Measurements from ENCODE around the gene IL3RA.

The IL3RA gene

DNA sequence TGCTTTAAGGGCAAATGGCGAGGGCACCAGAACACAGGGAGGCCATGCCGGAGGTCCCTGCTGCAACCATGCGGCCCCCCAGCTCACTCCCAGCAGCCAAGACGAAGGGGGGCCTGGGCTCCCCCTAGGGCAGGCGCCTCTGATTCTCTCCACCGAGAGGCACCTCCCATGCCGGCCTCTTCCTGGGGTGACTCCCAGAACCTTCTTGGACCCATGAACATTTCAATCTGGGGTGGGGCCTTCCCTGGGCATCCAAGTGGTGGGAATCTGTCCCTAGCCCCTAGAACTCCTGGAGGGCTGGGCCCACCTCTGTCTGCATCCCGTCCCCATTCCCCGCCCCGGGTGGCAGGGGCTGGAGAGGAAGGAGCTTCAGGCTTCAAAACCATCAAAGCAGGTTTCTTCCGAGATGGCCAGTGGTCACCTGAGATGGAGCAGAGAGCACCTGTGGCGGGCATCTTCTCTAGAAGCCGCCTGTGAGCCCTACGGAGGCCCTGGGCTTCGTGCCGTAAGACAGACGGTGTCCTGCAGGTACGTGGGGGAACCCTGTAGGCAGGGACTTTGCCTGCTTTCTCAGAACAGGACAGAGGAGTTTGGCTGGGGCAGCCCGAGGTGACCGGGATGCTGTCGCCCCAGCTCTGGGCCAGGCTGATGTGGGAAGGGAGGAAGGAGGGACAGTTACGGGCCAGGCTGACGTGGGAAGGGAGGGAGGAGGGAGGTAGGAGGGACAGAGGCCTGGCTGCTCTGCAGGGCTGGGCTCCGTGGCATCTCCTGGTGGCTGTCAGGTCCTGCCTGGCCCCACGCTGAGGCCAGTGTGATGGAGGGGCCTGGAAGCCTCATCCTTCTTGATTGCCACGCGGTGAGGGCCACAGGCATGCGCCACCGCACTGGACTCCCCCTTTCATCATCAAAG is 62.1 kb downstream of the IL3RA start:
- Histone ChIP-seq H2BK120ac (ENCODE audit: low read depth, low read length) (no peak overlapping the region), H3K4me2 (ENCODE audit: insufficient read depth, low read length, poor library complexity, severe bottlenecking) (no peak overlapping the region), H3K23ac (ENCODE audit: low read depth, low read length, poor library complexity) (no peak overlapping the region), H2BK15ac (ENCODE audit: low read length) (no peak overlapping the region), H3K9me3 (replicated peaks in 1 of 2; ENCODE audit: control insufficient read depth in 2 of 2, insufficient read depth in 1 of 2, low read depth in 1 of 2, low read length in 2 of 2) (peaks cover 0 to 3% of the 10 kb centered on the region in 2 donors), H2AK5ac (ENCODE audit: low read depth, low read length) (no peak overlapping the region), H2BK12ac (ENCODE audit: low read length) (no peak overlapping the region), H3K27ac (replicated peaks; ENCODE audit: low read length) (peak overlapping the region; percentile 22), H3K4me3 (ENCODE audit: low read length in 2 of 2) (peak overlapping the region in 1 of 2 donors; percentile 19), H3K36me3 (replicated peaks in 1 of 2; ENCODE audit: control insufficient read depth in 2 of 2, insufficient read depth in 2 of 2, low read length in 2 of 2) (peaks cover 27 to 61% of the 10 kb centered on the region in 2 donors), H3K4me1 (ENCODE audit: control insufficient read depth in 2 of 2, insufficient read depth in 1 of 2, low read depth in 1 of 2, low read length in 2 of 2) (peaks cover 0 to 2% of the 10 kb centered on the region in 2 donors), H3K14ac (ENCODE audit: low read length) (no peak overlapping the region), H3K4ac (ENCODE audit: low read length) (no peak overlapping the region), H3K18ac (ENCODE audit: low read length) (no peak overlapping the region), H4K91ac (ENCODE audit: low read depth, low read length, poor library complexity) (no peak overlapping the region), H3K79me1 (ENCODE audit: low read depth, low read length) (peaks cover 20% of the 10 kb centered on the region), H2BK5ac (ENCODE audit: low read length) (peak overlapping the region; percentile 66), H4K8ac (ENCODE audit: low read depth, low read length) (no peak overlapping the region), H2AFZ (ENCODE audit: low read length) (no peak overlapping the region), H3K9ac (ENCODE audit: low read depth, low read length, poor library complexity) (no peak overlapping the region), H3K27me3 (ENCODE audit: control insufficient read depth in 3 of 3, insufficient read depth in 3 of 3, low read depth in 1 of 3, low read length in 3 of 3) (no peaks in the 10 kb centered on the region)
- WGBS, 2 donors (ENCODE audit: extremely low coverage in 2 of 2, insufficient read length in 2 of 2, insufficient replicate concordance in 1 of 2): no CpG with 5 or more reads among the region's 29 CpGs
- no peak for DNase-seq (ENCODE audit: low spot score)

- Histone ChIP-seq H3K14ac (ENCODE audit: low read length) (no peak overlapping the region), H3K9ac (ENCODE audit: low read depth, low read length, poor library complexity) (no peak overlapping the region), H3K9me3 (replicated peaks in 1 of 2; ENCODE audit: control insufficient read depth in 2 of 2, insufficient read depth in 1 of 2, low read depth in 1 of 2, low read length in 2 of 2) (peaks cover 4 to 5% of the 10 kb centered on the region in 2 donors), H2AFZ (ENCODE audit: low read length) (no peak overlapping the region), H3K4me3 (ENCODE audit: low read length in 2 of 2) (no peak overlapping the region), H2AK5ac (ENCODE audit: low read depth, low read length) (no peak overlapping the region), H2BK12ac (ENCODE audit: low read length) (no peak overlapping the region), H3K4me1 (ENCODE audit: control insufficient read depth in 2 of 2, insufficient read depth in 1 of 2, low read depth in 1 of 2, low read length in 2 of 2) (no peaks in the 10 kb centered on the region), H3K27ac (replicated peaks; ENCODE audit: low read length) (no peak overlapping the region), H3K4ac (ENCODE audit: low read length) (no peak overlapping the region), H3K4me2 (ENCODE audit: insufficient read depth, low read length, poor library complexity, severe bottlenecking) (no peak overlapping the region), H4K8ac (ENCODE audit: low read depth, low read length) (no peak overlapping the region), H3K18ac (ENCODE audit: low read length) (no peak overlapping the region), H3K36me3 (replicated peaks in 1 of 2; ENCODE audit: control insufficient read depth in 2 of 2, insufficient read depth in 2 of 2, low read length in 2 of 2) (peaks cover 39 to 74% of the 10 kb centered on the region in 2 donors), H3K79me1 (ENCODE audit: low read depth, low read length) (peaks cover 18% of the 10 kb centered on the region), H3K27me3 (ENCODE audit: control insufficient read depth in 3 of 3, insufficient read depth in 3 of 3, low read depth in 1 of 3, low read length in 3 of 3) (no peaks in the 10 kb centered on the region), H3K23ac (ENCODE audit: low read depth, low read length, poor library complexity) (no peak overlapping the region), H2BK120ac (ENCODE audit: low read depth, low read length) (no peak overlapping the region), H2BK15ac (ENCODE audit: low read length) (no peak overlapping the region), H2BK5ac (ENCODE audit: low read length) (no peak overlapping the region), H4K91ac (ENCODE audit: low read depth, low read length, poor library complexity) (no peak overlapping the region)
- no CpG with 5 or more reads among the region's 12 CpGs for WGBS, 2 donors (ENCODE audit: extremely low coverage in 2 of 2, insufficient read length in 2 of 2, insufficient replicate concordance in 1 of 2)
- no peak for DNase-seq (ENCODE audit: low spot score)
Measured at GRCh38 chrX:1400049-1400448, 63.5 kb downstream of the IL3RA start.

GRCh38 chrX:1400742-1401471 is 64.3 kb downstream of the IL3RA start:
- H2BK5ac ChIP-seq (ENCODE audit: low read length): no peak overlapping the region
- H3K9ac ChIP-seq (ENCODE audit: low read depth, low read length, poor library complexity): no peak overlapping the region
- peak overlapping the region; percentile 38 for H3K18ac ChIP-seq (ENCODE audit: low read length)
- H3K36me3 ChIP-seq (replicated peaks in 1 of 2; ENCODE audit: control insufficient read depth in 2 of 2, insufficient read depth in 2 of 2, low read length in 2 of 2): peaks cover 45 to 74% of the 10 kb centered on the region in 2 donors
- H2BK12ac ChIP-seq (ENCODE audit: low read length): peak overlapping the region; percentile 22
- no CpG with 5 or more reads among the region's 27 CpGs for WGBS, 2 donors (ENCODE audit: extremely low coverage in 2 of 2, insufficient read length in 2 of 2, insufficient replicate concordance in 1 of 2)
- no peak overlapping the region for H4K91ac ChIP-seq (ENCODE audit: low read depth, low read length, poor library complexity)
- no peak overlapping the region for H3K23ac ChIP-seq (ENCODE audit: low read depth, low read length, poor library complexity)
- H3K27me3 ChIP-seq (ENCODE audit: control insufficient read depth in 3 of 3, insufficient read depth in 3 of 3, low read depth in 1 of 3, low read length in 3 of 3): no peaks in the 10 kb centered on the region
- H3K79me1 ChIP-seq (ENCODE audit: low read depth, low read length): peaks cover 11% of the 10 kb centered on the region
- no peak overlapping the region for H2AFZ ChIP-seq (ENCODE audit: low read length)
- H2BK120ac ChIP-seq (ENCODE audit: low read depth, low read length): no peak overlapping the region
- no peak overlapping the region for H3K4me3 ChIP-seq (ENCODE audit: low read length in 2 of 2)
- no peak overlapping the region for H2AK5ac ChIP-seq (ENCODE audit: low read depth, low read length)
- no peak overlapping the region for H2BK15ac ChIP-seq (ENCODE audit: low read length)
- DNase-seq (ENCODE audit: low spot score): no peak
- no peak overlapping the region for H3K14ac ChIP-seq (ENCODE audit: low read length)
- no peaks in the 10 kb centered on the region for H3K4me1 ChIP-seq (ENCODE audit: control insufficient read depth in 2 of 2, insufficient read depth in 1 of 2, low read depth in 1 of 2, low read length in 2 of 2)
- no peak overlapping the region for H3K4me2 ChIP-seq (ENCODE audit: insufficient read depth, low read length, poor library complexity, severe bottlenecking)
- H3K27ac ChIP-seq (replicated peaks; ENCODE audit: low read length): no peak overlapping the region
- H4K8ac ChIP-seq (ENCODE audit: low read depth, low read length): no peak overlapping the region
- peaks cover 4 to 7% of the 10 kb centered on the region in 2 donors for H3K9me3 ChIP-seq (replicated peaks in 1 of 2; ENCODE audit: control insufficient read depth in 2 of 2, insufficient read depth in 1 of 2, low read depth in 1 of 2, low read length in 2 of 2)
- no peak overlapping the region for H3K4ac ChIP-seq (ENCODE audit: low read length)

All from neuronal stem cell (in vitro differentiated cells).